ENCODE data around the gene ATP9B. TPM values are rescaled to one million over a fixed set of nuclear protein-coding genes. Genes with fewer than 3 reads are reported as not detected.

Gene ATP9B
- total RNA-seq, 1 donor from 2014 or later = 12.6 TPM

DNA sequence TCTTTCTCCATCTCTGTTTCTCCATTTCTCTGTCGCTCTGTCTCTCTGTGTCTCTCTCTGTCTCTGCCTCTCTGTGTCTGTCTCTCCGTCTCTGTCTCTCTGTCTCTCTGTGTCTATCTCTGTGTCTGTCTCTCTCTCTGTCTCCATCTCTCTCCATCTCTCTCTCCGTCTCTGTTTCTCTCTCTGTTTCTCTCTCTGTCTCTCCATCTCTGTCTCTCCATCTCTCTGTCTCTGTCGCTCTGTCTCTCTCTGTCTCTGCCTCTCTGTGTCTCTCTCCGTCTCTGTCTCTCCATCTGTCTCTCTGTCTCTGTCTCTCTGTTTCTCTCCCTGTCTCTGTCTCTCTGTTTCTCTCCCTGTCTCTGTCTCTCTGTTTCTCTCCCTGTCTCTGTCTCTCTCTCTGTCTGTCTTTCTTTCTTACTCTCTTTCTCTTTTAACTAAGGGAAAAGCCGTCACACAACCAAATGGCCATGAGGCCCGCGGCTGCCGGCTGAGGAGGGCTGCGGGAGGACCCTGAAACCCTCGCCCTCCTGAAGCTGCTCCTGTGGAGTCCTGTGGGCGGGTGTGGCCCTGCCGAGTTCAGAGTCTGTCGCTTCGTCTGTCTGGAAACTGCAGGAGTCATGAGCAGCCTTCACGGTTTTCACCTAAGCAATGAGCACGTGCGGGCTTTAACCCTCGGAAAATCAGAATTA lies 355.8 kb downstream of the ATP9B start:
- no peak for FAIRE-seq
- H4K20me1 ChIP-seq (ENCODE audit: insufficient read depth, low read length) = peaks cover 10% of the 10 kb centered on the region
- TF ChIP-seq CTCF (IDR thresholded peaks at IDR 0.05; ENCODE audit: insufficient read depth, low read depth, low read length) (no peak), EZH2 (IDR thresholded peaks at IDR 0.05; ENCODE audit: insufficient read depth, low read length) (no peak)
- H3K4me1 Mint-ChIP-seq (ENCODE audit: low read depth, unreplicated experiment) = peaks cover 9% of the 10 kb centered on the region
- no peak overlapping the region for H3K4me3 ChIP-seq (ENCODE audit: insufficient read depth, low read depth, low read length)
- H3K9me3 Mint-ChIP-seq (ENCODE audit: unreplicated experiment) = no peaks in the 10 kb centered on the region
- H3K79me2 ChIP-seq (ENCODE audit: insufficient read depth, low read length) = no peaks in the 10 kb centered on the region
- no peak overlapping the region for H3K4me2 ChIP-seq (ENCODE audit: low read length)
- no peak for DNase-seq (ENCODE audit: low read depth)
- no peak overlapping the region for H3K27ac ChIP-seq (ENCODE audit: low read depth, low read length)
- H2AFZ ChIP-seq (ENCODE audit: low read depth, low read length) = no peak overlapping the region
- H3K4me1 ChIP-seq (ENCODE audit: insufficient read depth, low read length) = peaks cover 6% of the 10 kb centered on the region
- H3K36me3 Mint-ChIP-seq (ENCODE audit: low read depth, unreplicated experiment) = peaks cover 13% of the 10 kb centered on the region
- no peak overlapping the region for H3K27ac Mint-ChIP-seq (ENCODE audit: unreplicated experiment)
- H3K9me3 ChIP-seq (ENCODE audit: insufficient read depth, low read depth, low read length) = no peaks in the 10 kb centered on the region
- no peak overlapping the region for H3K4me3 Mint-ChIP-seq (ENCODE audit: unreplicated experiment)
- no peaks in the 10 kb centered on the region for H3K27me3 ChIP-seq (ENCODE audit: insufficient read depth, low read length)
- H3K36me3 ChIP-seq (ENCODE audit: insufficient read depth, low read length) = no peaks in the 10 kb centered on the region
- peaks cover 2% of the 10 kb centered on the region for H3K27me3 Mint-ChIP-seq (ENCODE audit: low read depth, unreplicated experiment)
- no peak overlapping the region for H3K9ac ChIP-seq (ENCODE audit: low read length)

DNA sequence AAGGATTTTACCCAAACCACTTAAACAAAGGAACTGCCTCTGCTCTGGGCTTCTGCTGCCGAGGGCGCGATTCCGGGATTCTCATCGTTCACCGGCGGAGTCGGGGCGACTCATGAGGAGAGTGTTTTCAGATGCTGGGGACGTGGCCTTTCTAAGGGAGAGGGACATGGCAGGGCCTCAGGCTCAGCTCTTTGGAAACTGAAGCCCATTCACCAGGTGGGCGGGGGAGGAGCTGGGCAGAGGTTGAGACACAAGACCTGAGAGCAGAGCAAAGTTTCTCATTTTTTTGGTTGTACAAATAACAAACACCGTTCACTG lies 356.3 kb downstream of the ATP9B start:
- no peaks in the 10 kb centered on the region for H3K9me3 Mint-ChIP-seq (ENCODE audit: unreplicated experiment)
- H3K27ac ChIP-seq (ENCODE audit: low read depth, low read length) = no peak overlapping the region
- H3K4me1 Mint-ChIP-seq (ENCODE audit: low read depth, unreplicated experiment) = peaks cover 9% of the 10 kb centered on the region
- no peak overlapping the region for H2AFZ ChIP-seq (ENCODE audit: low read depth, low read length)
- DNase-seq (ENCODE audit: low read depth) = no peak
- FAIRE-seq = no peak
- TF ChIP-seq CTCF (IDR thresholded peaks at IDR 0.05; ENCODE audit: insufficient read depth, low read depth, low read length) = no peak
- no peak for TF ChIP-seq EZH2 (IDR thresholded peaks at IDR 0.05; ENCODE audit: insufficient read depth, low read length)
- H4K20me1 ChIP-seq (ENCODE audit: insufficient read depth, low read length) = peaks cover 10% of the 10 kb centered on the region
- H3K9me3 ChIP-seq (ENCODE audit: insufficient read depth, low read depth, low read length) = no peaks in the 10 kb centered on the region
- H3K27me3 Mint-ChIP-seq (ENCODE audit: low read depth, unreplicated experiment) = peaks cover 2% of the 10 kb centered on the region
- no peak overlapping the region for H3K4me3 ChIP-seq (ENCODE audit: insufficient read depth, low read depth, low read length)
- no peaks in the 10 kb centered on the region for H3K36me3 ChIP-seq (ENCODE audit: insufficient read depth, low read length)
- H3K4me1 ChIP-seq (ENCODE audit: insufficient read depth, low read length) = peaks cover 6% of the 10 kb centered on the region
- H3K4me2 ChIP-seq (ENCODE audit: low read length) = no peak overlapping the region
- H3K9ac ChIP-seq (ENCODE audit: low read length) = no peak overlapping the region
- H3K27ac Mint-ChIP-seq (ENCODE audit: unreplicated experiment) = peak overlapping the region; percentile 10
- H3K36me3 Mint-ChIP-seq (ENCODE audit: low read depth, unreplicated experiment) = peaks cover 10% of the 10 kb centered on the region
- H3K4me3 Mint-ChIP-seq (ENCODE audit: unreplicated experiment) = peak overlapping the region; percentile 30
- H3K27me3 ChIP-seq (ENCODE audit: insufficient read depth, low read length) = no peaks in the 10 kb centered on the region
- H3K79me2 ChIP-seq (ENCODE audit: insufficient read depth, low read length) = no peaks in the 10 kb centered on the region

All from astrocyte (in vitro differentiated cells and primary cell).